Measurements from ENCODE around the gene TRUB2.

Gene TRUB2

DNA sequence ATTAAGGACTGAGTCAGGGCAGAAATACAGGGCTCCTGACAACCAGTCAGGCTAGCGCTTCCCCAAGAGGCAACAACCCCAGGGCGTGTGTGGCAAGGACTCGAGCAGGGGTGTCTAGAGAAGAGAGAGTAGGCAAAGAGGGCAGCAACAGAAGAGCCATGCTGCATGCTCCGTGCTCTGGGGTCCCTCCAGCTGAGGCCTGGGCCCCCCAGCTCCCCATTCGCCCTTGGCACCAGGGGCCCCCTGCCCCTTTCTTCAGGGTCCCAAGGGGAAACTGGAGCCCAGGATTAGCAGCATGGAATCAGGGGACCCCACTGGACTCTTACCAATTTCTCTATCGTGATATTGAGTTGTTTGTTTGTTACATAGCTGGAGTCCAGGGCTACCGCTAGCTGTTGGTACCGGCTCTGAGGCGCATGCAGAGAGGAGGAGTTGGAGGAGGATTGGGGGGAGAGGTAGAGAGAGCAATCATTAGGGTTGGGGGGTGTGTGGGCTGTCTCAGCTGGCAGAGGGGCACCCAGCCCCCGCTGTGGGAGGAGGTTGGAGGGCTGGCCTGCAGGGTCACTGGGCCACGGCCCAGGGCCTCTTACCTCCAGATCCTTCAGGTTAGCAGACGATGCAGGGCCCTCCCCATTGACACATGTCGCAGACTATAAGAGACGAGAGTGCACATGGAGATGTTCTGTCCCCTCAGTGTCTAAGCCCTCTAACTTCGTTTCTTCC lies 55.2 kb downstream of the TRUB2 start:
- no peak for DNase-seq (ENCODE audit: low spot score)

DNA sequence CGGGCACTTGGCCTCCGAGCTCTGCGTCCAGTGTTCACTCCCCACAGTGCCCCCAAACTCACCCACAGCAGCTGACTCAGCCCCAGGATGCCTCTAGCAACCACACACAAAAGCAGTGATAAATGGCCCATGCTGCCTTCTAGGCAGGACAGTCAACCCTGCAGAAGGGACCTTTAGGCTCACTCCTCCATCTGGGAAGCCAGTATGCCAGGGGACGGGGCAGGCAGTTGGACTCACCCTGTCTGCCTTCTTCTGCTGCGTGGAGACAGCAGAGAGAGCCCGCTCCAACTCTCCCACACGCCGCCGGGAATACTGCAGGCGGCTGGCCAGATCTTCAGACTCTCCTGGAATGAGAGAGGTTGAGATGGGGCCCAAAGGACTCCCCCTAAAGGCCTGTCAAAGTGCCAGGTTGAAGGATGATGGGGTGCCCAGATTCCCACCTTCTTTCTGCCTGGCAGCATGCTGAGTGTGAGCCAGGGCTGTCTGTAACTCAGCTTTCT lies 56.8 kb downstream of the TRUB2 start:
- DNase-seq (ENCODE audit: low spot score): no peak

DNA sequence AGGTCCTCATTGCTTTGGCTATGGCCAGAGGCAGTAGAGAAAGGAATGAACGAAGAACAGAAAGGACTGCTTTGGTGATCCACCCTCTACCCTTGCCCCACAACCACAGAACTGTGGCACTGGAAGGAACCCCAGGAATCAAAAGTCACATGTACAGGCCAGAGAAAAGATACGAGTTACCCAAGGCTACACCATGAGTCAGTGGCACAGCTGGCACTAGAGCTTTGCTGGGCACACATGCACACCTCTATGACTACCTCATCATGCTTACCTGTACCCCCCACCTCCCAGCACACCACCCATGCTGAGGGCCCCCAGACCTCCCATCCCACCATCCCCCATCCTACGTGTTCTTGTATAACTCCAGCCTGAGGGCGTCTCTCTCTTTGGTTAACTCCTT lies 59.6 kb downstream of the TRUB2 start:
- no peak for DNase-seq (ENCODE audit: low spot score)

DNA sequence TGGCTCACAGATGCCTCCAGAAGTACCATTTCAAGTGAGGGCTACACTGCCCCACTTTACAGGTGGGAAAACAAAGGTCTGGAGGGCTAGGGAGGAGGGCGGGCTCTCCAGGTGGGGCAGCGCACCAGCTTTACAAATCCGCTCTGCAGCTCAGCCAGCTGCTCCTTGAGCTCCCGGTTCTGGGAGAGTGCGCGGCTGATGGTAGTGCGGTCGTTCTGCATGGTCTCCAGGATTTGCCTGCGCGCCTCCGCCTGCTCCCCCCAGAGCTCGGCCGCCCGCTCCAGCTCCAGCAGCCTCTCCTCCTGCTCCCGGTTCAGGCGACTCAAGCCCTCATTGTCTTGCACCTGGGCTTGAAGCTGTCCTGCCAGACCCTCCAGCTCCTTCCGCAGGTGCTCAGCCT lies 61.9 kb downstream of the TRUB2 start:
- no peak for DNase-seq (ENCODE audit: low spot score)

DNA sequence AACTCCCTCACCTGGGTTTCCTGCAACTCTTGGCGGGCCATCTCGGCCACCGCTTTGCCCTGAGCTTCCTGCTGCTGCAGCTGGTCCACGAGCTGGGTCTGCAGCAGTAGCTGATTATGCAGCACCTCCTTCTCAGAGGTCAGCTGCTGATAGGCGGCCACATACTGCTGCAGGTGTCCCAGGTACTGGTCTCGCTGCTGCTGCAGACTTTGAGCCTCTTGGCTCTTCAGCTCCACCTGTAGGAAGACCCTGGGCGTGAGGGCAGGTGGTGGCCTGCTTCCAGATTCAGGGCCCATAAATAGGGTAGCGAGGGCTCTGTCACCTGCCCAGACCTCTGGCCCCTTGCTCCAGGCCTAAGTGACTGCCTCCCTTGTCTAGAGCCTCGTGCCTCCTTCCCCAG lies 63.1 kb downstream of the TRUB2 start:
- DNase-seq (ENCODE audit: low spot score): no peak

DNA sequence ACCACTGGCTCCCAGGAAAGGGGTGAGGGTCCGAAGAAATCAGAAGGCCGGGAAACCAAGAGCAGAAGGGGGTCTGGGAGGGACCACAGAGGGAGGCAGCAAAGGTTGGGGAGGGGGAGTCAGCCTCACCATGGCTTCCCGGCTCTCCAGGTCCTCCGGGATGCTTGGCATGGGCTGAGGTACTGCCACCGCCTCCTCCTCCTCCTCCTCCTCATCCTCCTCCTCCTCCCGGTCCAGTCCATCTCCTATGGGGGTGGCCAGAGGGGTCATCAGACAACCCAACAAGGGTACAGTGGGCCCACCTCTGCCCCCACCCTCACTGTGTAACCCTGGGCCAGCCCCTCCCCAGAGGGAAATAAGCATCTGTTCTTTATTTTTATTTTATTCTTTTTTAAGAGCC lies 63.9 kb downstream of the TRUB2 start:
- DNase-seq (ENCODE audit: low spot score): no peak

DNA sequence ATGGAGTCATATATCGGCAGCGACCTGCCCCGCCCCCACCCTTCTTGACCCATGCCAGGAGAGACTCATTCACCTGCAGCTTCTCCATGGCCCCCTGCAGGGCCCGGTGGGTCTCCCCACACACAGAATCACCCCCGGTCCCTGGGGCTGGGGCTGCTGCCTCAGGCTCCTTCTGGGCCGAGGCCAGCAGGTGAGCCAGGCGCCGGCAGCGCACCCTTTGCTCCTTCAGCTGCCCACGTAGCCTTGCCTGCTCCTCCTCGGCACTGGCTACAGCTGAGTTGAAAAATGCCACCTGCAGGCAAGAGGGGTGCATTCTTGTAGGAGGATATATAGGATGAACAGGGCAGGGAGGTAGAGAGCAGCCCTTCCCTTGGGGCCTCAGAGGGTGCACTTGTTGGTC lies 64.3 kb downstream of the TRUB2 start:
- DNase-seq (ENCODE audit: low spot score): no peak

DNA sequence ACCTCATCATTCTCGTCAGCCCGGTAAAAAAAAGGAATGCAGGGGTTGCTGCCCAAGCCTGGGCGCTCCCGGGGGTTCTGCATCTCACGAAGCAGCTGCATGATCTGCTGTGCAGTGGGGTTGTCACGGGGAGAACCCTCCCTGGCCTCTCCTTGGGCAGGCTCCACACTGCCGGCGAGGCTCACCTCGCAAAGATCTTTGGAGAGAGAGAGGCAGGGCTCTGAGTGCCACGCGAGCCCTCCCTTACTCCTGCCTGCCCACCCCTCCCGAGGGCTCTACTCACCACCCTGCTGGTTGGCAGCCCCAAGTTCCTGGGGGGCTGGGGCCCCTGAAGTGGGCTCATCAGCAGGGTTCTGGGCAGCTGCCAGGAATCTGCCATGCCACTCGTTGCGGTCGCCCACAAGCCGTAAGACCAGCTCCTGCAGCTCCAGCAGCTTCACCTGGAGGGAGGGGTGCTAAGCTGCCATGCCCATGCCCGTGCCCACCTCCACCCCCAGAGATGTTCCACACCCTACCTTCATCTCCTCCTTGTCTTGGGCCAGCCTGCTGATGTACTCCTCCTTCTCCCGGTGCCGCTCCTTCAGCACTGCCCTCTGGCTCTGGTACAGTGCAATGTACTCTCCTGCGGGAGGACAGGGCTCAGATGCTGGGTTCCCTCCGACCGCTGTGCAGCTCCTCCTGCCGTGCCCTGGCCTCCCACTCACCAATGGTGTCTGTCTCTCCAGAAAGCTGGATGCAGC lies 65.0 kb downstream of the TRUB2 start:
- DNase-seq (ENCODE audit: low spot score): no peak
